Vein endothelial cell (primary cell): Measurements from ENCODE around the gene TLX1. TPM values are rescaled to one million over a fixed set of nuclear protein-coding genes. Genes with fewer than 3 reads are reported as not detected.

ENCODE experiments used
- total RNA-seq: library from RNA; depleted of rRNA; stranded (reverse); fragments of >200 nt; gene quantifications from 2 replicates; pipeline ENCODE4 v1.2.3, GENCODE V29; 2012

The TLX1 gene
- total RNA-seq = not detected in 2 replicates

DNA sequence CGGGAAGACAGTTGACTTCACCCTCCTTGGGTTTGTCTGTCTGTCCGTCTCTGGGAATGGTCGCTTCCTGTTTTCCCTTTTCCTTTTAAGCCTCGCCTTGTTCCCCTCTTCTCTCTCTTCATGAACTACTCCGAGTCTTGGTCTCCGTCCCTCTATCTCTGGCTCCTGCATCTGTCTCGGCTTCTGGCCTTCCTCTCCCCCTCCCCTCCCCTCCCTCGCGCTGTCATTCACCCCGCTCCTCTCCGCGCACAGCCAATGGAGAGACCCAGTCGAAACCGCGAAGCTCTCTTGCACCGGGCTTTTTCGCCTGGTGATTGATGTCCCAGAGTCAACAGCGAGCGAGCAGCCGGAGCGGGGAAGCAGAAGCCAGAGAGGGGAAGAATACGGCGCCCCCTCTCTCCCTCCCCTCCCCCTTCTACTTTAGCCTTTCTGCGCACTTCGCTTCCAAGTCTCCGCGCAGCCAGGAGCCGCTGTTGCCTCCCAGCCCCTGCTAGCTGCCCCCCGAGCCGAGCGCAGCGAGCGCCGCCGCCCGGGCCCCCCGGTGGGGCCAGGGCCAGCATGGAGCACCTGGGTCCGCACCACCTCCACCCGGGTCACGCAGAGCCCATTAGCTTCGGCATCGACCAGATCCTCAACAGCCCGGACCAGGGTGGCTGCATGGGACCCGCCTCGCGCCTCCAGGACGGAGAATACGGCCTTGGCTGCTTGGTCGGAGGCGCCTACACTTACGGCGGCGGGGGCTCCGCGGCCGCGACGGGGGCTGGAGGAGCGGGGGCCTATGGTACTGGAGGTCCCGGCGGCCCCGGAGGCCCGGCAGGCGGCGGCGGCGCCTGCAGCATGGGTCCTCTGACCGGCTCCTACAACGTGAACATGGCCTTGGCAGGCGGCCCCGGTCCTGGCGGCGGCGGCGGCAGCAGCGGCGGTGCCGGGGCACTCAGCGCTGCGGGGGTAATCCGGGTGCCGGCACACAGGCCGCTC, at the start of gene TLX1:
TSS of gene TLX1 (plus strand) at position 317 of the 978 bp plus-strand sequence. CDS start at position 559, 242 bp downstream.

Other genes starting within 250 kb of the TLX1 start
- gene SLF2, start 218.3 kb upstream of the TLX1 start, total RNA-seq = 24.2 and 31.4 TPM in 2 replicates
- gene SEMA4G, start 161.8 kb upstream of the TLX1 start, total RNA-seq = 1.9 and 2.9 TPM in 2 replicates
- gene MRPL43, start 143.8 kb upstream of the TLX1 start, total RNA-seq = 51.0 and 52.3 TPM in 2 replicates
- gene TWNK, start 143.8 kb upstream of the TLX1 start, total RNA-seq = 5.3 and 5.6 TPM in 2 replicates
- gene LZTS2, start 131.5 kb upstream of the TLX1 start, total RNA-seq = 88.2 and 90.0 TPM in 2 replicates
- 0.38 and 1.3 TPM in 2 replicates for gene PDZD7, start 100.2 kb upstream of the TLX1 start, total RNA-seq
- gene SFXN3, start 100.1 kb upstream of the TLX1 start, total RNA-seq = 77.7 and 123 TPM in 2 replicates
- 0.33 and 0.57 TPM in 2 replicates for gene KAZALD1, start 69.3 kb upstream of the TLX1 start, total RNA-seq
- gene LBX1, start 98.2 kb downstream of the TLX1 start, total RNA-seq = not detected in 2 replicates
- gene BTRC, start 222.9 kb downstream of the TLX1 start, total RNA-seq = 10.5 and 13.8 TPM in 2 replicates